DOHH2 (cell line): ENCODE results near the gene STEAP4.
"Not testable (repeated sequence)": the region's sequence is repeated elsewhere in the genome, so short reads cannot be mapped to it uniquely, and the experiment has no call there.

Source experiments
- H3F3A ChIP-seq: fragments of 200-600 bp; sonication (generic), shearing (Covaris generic); 2 replicates; pipeline ENCODE4 v1.6.0; 2016; ENCODE audit warnings: antibody characterized with exemption, mild to moderate bottlenecking; ENCODE audit not compliant: control insufficient read depth, insufficient read depth
- H3K27ac ChIP-seq: fragments of 200-600 bp; sonication (generic); 2 replicates; pipeline ENCODE4 v1.5.1; 2014; ENCODE audit warnings: low read depth, mild to moderate bottlenecking, low read length, moderate library complexity
- H3K27me3 ChIP-seq: fragments of 200-600 bp; sonication (generic); 2 replicates; pipeline ENCODE4 v1.6.1; 2014; ENCODE audit warnings: mild to moderate bottlenecking, low read length, mixed read lengths; ENCODE audit not compliant: control insufficient read depth
- H3K36me3 ChIP-seq: fragments of 200-600 bp; sonication (generic); 2 replicates; pipeline ENCODE4 v1.6.1; 2014; ENCODE audit warnings: mild to moderate bottlenecking, low read length, moderate library complexity, mixed read lengths; ENCODE audit not compliant: control insufficient read depth
- H3K4me1 ChIP-seq: fragments of 200-600 bp; sonication (generic); 2 replicates; pipeline ENCODE4 v1.6.1; 2014; ENCODE audit warnings: mild to moderate bottlenecking, low read length, mixed read lengths; ENCODE audit not compliant: control insufficient read depth
- H3K4me2 ChIP-seq: fragments of 200-600 bp; sonication (generic); 2 replicates; pipeline ENCODE4 v1.6.0; 2014; ENCODE audit warnings: mild to moderate bottlenecking, low read length, moderate library complexity
- H3K4me3 ChIP-seq: fragments of 200-600 bp; sonication (generic); 2 replicates; pipeline ENCODE4 v1.5.1; 2014; ENCODE audit warnings: mild to moderate bottlenecking, low read length, mixed read lengths
- H3K79me2 ChIP-seq: fragments of 200-600 bp; sonication (generic); 2 replicates; pipeline ENCODE4 v1.6.1; 2014; ENCODE audit warnings: mild to moderate bottlenecking, low read length, mixed read lengths; ENCODE audit not compliant: control insufficient read depth
- H3K9me2 ChIP-seq: fragments of 200-600 bp; sonication (generic); replicated peaks from 2 replicates; pipeline ENCODE4 v1.6.1; 2014; ENCODE audit warnings: mild to moderate bottlenecking, low read length, mixed read lengths; ENCODE audit not compliant: control insufficient read depth
- H3K9me3 ChIP-seq: fragments of 200-600 bp; sonication (generic); 2 replicates; pipeline ENCODE4 v1.6.1; 2014; ENCODE audit warnings: antibody characterized with exemption, low read length, mixed read lengths; ENCODE audit not compliant: control insufficient read depth, insufficient read depth
- H4K20me1 ChIP-seq: fragments of 200-600 bp; sonication (generic); 2 replicates; pipeline ENCODE4 v1.6.0; 2014; ENCODE audit warnings: low read depth, mild to moderate bottlenecking, antibody characterized with exemption, low read length, moderate library complexity; ENCODE audit not compliant: control insufficient read depth, insufficient read depth
- CTCF ChIP-seq: fragments of 200-600 bp; sonication (generic); IDR thresholded peaks from one replicate; pipeline ENCODE4 v1.5.1; 2014; ENCODE audit warnings: antibody characterized with exemption, mild to moderate bottlenecking, low read depth, low read length; ENCODE audit not compliant: poor library complexity, severe bottlenecking
- EZH2phosphoT487 ChIP-seq: fragments of 200-600 bp; sonication (generic); IDR thresholded peaks from 2 replicates; pipeline ENCODE4 v1.6.1; 2017; ENCODE audit warnings: borderline replicate concordance, mild to moderate bottlenecking, antibody characterized with exemption, low read length, moderate library complexity, mixed read lengths

The STEAP4 gene

DNA sequence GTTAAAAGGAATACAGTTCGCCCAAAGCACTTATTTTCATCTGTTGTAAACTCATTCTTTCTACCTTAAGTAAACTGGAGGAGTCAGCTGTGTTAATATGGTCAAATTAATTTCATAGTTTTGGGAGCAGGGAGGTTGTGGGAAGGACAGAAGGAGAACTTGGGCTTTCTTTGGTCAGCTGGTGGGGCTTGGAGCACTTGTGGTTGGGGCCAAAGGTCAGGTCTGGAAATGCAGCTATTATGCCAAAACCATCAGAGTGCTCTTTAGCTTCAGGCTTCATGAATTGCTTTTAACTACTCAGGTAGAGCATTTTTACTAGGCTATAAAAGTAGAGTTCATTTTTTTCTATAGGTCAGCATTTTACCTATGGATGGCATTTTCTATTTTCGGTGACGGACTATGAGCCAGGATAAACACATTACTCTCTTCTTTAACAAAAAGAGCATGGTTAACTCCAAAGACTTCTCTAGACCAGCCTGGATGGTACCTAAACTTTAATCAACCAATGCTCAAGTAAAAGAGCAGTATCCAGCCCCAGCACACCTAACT is 30.0 kb downstream of the STEAP4 start:
- Histone ChIP-seq H4K20me1 (no peaks in the 10 kb centered on the region), H3K4me1 (no peaks in the 10 kb centered on the region), H3K27me3 (no peaks in the 10 kb centered on the region), H3K4me3 (no peak overlapping the region), H3K36me3 (no peaks in the 10 kb centered on the region), H3K4me2 (no peak overlapping the region), H3K79me2 (no peaks in the 10 kb centered on the region), H3F3A (no peaks in the 10 kb centered on the region), H3K9me2 (no peaks in the 10 kb centered on the region), H3K9me3 (no peaks in the 10 kb centered on the region), H3K27ac (no peak overlapping the region)
- TF ChIP-seq EZH2phosphoT487 (no peak), CTCF (no peak)

DNA sequence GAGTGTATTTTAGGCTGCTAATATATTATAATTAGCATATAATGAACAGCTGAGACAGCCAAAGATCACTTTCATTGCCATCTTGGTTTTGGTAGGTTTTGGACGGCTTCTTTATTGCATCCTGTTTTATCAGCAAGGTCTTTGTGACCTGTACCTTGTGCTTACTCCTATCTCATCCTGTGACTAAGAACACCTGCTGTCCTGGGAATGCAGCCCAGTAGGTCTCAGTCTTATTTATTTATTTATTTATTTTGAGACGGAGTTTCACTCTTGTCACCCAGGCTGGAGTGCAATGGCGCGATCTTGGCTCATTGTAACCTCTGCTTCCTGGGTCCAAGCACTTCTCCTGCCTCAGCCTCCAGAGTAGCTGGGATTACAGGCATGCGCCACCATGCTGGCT is 31.8 kb downstream of the STEAP4 start:
- H3K9me3 ChIP-seq, H3K27ac ChIP-seq, H3K4me1 ChIP-seq, H4K20me1 ChIP-seq, H3K79me2 ChIP-seq, H3K4me2 ChIP-seq, H3K9me2 ChIP-seq, H3K36me3 ChIP-seq, H3F3A ChIP-seq, H3K4me3 ChIP-seq, H3K27me3 ChIP-seq: not testable (repeated sequence)

DNA sequence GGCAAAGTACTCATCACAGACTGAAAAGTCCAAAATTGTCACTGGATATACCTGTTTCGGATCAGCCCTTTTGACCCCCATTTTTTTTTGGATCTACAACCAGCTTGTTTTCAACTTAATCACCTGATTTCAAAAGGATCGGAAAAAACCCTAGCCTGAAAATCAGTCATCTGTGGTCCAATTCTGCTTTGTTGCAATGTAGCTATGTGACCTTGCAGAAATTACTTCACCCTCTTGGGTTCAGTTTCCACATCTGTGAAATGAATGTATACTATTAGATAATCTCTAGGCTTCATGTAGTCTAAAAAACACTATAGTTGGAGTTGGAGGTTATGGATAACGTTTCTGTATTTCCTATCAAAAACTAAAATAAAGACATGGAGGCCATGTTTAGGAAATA is 37.1 kb downstream of the STEAP4 start:
- H3K4me1 ChIP-seq = no peaks in the 10 kb centered on the region
- no peaks in the 10 kb centered on the region for H3K9me3 ChIP-seq
- no peaks in the 10 kb centered on the region for H3K27me3 ChIP-seq
- H3K27ac ChIP-seq = no peak overlapping the region
- H3K79me2 ChIP-seq = no peaks in the 10 kb centered on the region
- H4K20me1 ChIP-seq = no peaks in the 10 kb centered on the region
- no peak overlapping the region for H3K4me3 ChIP-seq
- no peaks in the 10 kb centered on the region for H3F3A ChIP-seq
- H3K36me3 ChIP-seq = no peaks in the 10 kb centered on the region
- no peaks in the 10 kb centered on the region for H3K9me2 ChIP-seq
- TF ChIP-seq EZH2phosphoT487 = no peak
- no peak for TF ChIP-seq CTCF
- H3K4me2 ChIP-seq = no peak overlapping the region

GRCh38 chr7:88268858-88269257 is 37.8 kb downstream of the STEAP4 start:
- Histone ChIP-seq H3K4me1 (no peaks in the 10 kb centered on the region), H3F3A (no peaks in the 10 kb centered on the region), H3K27me3 (no peaks in the 10 kb centered on the region), H3K36me3 (no peaks in the 10 kb centered on the region), H3K4me3 (no peak overlapping the region), H3K79me2 (no peaks in the 10 kb centered on the region), H3K27ac (no peak overlapping the region), H3K9me2 (no peaks in the 10 kb centered on the region), H3K9me3 (no peaks in the 10 kb centered on the region), H4K20me1 (no peaks in the 10 kb centered on the region), H3K4me2 (no peak overlapping the region)
- TF ChIP-seq EZH2phosphoT487 (no peak), CTCF (no peak)
